ENCODE data around the gene MICALL1.
"Not testable (repeated sequence)": the region's sequence is repeated elsewhere in the genome, so short reads cannot be mapped to it uniquely, and the experiment has no call there.

The MICALL1 gene

DNA sequence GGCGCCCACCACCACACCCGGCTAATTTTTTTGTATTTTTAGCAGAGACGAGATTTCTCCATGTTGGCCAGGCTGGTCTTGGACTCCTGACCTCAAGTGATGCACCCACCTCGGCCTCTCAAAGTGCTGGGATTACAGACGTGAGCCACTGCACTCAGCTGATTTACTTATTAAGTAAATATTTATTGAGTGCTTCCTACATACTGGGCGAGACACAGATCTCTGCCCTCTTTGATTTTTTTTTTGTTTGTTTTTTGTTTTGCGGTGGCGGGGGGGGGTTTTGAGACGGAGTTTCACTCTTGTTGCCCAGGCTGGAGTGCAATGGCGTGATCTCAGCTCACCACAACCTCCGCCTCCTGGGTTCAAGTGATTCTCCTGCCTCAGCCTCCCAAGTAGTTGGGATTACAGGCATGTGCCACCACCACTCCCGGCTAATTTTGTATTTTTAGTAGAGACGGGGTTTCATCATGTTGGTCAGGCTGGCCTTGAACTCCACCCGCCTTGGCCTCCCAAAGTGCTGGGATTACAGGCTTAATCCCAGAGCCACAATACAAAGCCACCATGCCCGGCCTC lies 49.8 kb downstream of the MICALL1 start:
- H3K27me3 ChIP-seq (replicated peaks; ENCODE audit: control insufficient read depth, insufficient read depth, low read length, poor library complexity, severe bottlenecking); H3K9me3 ChIP-seq (ENCODE audit: control insufficient read depth, low read length); H3K4me3 ChIP-seq (ENCODE audit: insufficient read depth, low read depth, low read length, poor library complexity, severe bottlenecking); H3K27ac ChIP-seq (ENCODE audit: insufficient read depth, low read length, poor library complexity, severe bottlenecking); DNase-seq: not testable (repeated sequence)
- Histone ChIP-seq H3K4me1 (ENCODE audit: control insufficient read depth, insufficient read depth, low read length, poor library complexity, severe bottlenecking) (peaks cover 13% of the 10 kb centered on the region), H3K36me3 (ENCODE audit: control insufficient read depth, insufficient read depth, low read length) (peaks cover 35% of the 10 kb centered on the region)

GRCh38 chr22:37957232-37957631 lies 51.1 kb downstream of the MICALL1 start:
- Histone ChIP-seq H3K27me3 (replicated peaks; ENCODE audit: control insufficient read depth, insufficient read depth, low read length, poor library complexity, severe bottlenecking) (peaks cover 3% of the 10 kb centered on the region), H3K9me3 (ENCODE audit: control insufficient read depth, low read length) (no peaks in the 10 kb centered on the region), H3K4me1 (ENCODE audit: control insufficient read depth, insufficient read depth, low read length, poor library complexity, severe bottlenecking) (peaks cover 13% of the 10 kb centered on the region), H3K27ac (ENCODE audit: insufficient read depth, low read length, poor library complexity, severe bottlenecking) (no peak overlapping the region), H3K4me3 (ENCODE audit: insufficient read depth, low read depth, low read length, poor library complexity, severe bottlenecking) (no peak overlapping the region), H3K36me3 (ENCODE audit: control insufficient read depth, insufficient read depth, low read length) (peaks cover 43% of the 10 kb centered on the region)
- DNase-seq, result no peak

DNA sequence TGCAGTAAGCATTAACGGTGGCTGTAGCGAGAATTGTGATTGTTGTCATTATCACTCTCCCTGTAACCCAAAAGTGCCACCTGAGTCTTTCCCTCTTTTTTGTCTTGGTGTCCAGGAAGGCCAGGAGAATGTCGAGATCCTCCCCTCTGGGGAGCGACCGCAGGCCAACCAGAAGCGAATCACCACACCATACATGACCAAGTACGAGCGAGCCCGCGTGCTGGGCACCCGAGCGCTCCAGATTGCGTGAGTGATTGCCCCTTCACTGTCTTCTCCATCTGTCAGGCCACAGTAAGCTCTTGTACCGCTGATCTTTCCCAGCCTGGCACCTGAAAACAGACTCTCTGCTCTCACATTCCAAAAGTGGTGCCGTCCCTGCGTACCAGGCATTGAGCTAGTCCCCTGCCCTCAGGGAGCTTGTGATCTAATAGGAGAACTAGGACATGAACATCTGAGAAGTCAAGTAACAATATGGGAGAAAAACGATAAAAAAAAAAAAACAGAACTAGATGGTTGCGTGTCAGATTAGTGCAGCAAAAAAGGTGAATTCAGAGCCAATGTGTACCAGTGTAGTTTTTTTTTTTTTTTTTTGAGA lies 53.2 kb downstream of the MICALL1 start:
- H3K4me3 ChIP-seq (ENCODE audit: insufficient read depth, low read depth, low read length, poor library complexity, severe bottlenecking), result no peak overlapping the region
- peaks cover 5% of the 10 kb centered on the region for H3K4me1 ChIP-seq (ENCODE audit: control insufficient read depth, insufficient read depth, low read length, poor library complexity, severe bottlenecking)
- peaks cover 45% of the 10 kb centered on the region for H3K36me3 ChIP-seq (ENCODE audit: control insufficient read depth, insufficient read depth, low read length)
- no peaks in the 10 kb centered on the region for H3K27me3 ChIP-seq (replicated peaks; ENCODE audit: control insufficient read depth, insufficient read depth, low read length, poor library complexity, severe bottlenecking)
- DNase-seq, result no peak
- no peak overlapping the region for H3K27ac ChIP-seq (ENCODE audit: insufficient read depth, low read length, poor library complexity, severe bottlenecking)
- H3K9me3 ChIP-seq (ENCODE audit: control insufficient read depth, low read length), result no peaks in the 10 kb centered on the region

GRCh38 chr22:37961062-37961461 lies 55.0 kb downstream of the MICALL1 start:
- H3K36me3 ChIP-seq (ENCODE audit: control insufficient read depth, insufficient read depth, low read length), result peaks cover 45% of the 10 kb centered on the region
- no peak overlapping the region for H3K4me3 ChIP-seq (ENCODE audit: insufficient read depth, low read depth, low read length, poor library complexity, severe bottlenecking)
- no peak for DNase-seq
- no peaks in the 10 kb centered on the region for H3K27me3 ChIP-seq (replicated peaks; ENCODE audit: control insufficient read depth, insufficient read depth, low read length, poor library complexity, severe bottlenecking)
- no peaks in the 10 kb centered on the region for H3K9me3 ChIP-seq (ENCODE audit: control insufficient read depth, low read length)
- no peak overlapping the region for H3K27ac ChIP-seq (ENCODE audit: insufficient read depth, low read length, poor library complexity, severe bottlenecking)
- H3K4me1 ChIP-seq (ENCODE audit: control insufficient read depth, insufficient read depth, low read length, poor library complexity, severe bottlenecking), result no peaks in the 10 kb centered on the region

GRCh38 chr22:37965940-37966664 lies 60.0 kb downstream of the MICALL1 start:
- H3K27me3 ChIP-seq (replicated peaks; ENCODE audit: control insufficient read depth, insufficient read depth, low read length, poor library complexity, severe bottlenecking), result no peaks in the 10 kb centered on the region
- peaks cover 37% of the 10 kb centered on the region for H3K36me3 ChIP-seq (ENCODE audit: control insufficient read depth, insufficient read depth, low read length)
- no peaks in the 10 kb centered on the region for H3K9me3 ChIP-seq (ENCODE audit: control insufficient read depth, low read length)
- no peak overlapping the region for H3K4me3 ChIP-seq (ENCODE audit: insufficient read depth, low read depth, low read length, poor library complexity, severe bottlenecking)
- H3K27ac ChIP-seq (ENCODE audit: insufficient read depth, low read length, poor library complexity, severe bottlenecking), result no peak overlapping the region
- no peaks in the 10 kb centered on the region for H3K4me1 ChIP-seq (ENCODE audit: control insufficient read depth, insufficient read depth, low read length, poor library complexity, severe bottlenecking)
- no peak for DNase-seq

GRCh38 chr22:37967147-37967546 lies 61.0 kb downstream of the MICALL1 start:
- Histone ChIP-seq H3K27me3 (replicated peaks; ENCODE audit: control insufficient read depth, insufficient read depth, low read length, poor library complexity, severe bottlenecking) (no peaks in the 10 kb centered on the region), H3K4me3 (ENCODE audit: insufficient read depth, low read depth, low read length, poor library complexity, severe bottlenecking) (no peak overlapping the region), H3K9me3 (ENCODE audit: control insufficient read depth, low read length) (no peaks in the 10 kb centered on the region), H3K27ac (ENCODE audit: insufficient read depth, low read length, poor library complexity, severe bottlenecking) (no peak overlapping the region), H3K36me3 (ENCODE audit: control insufficient read depth, insufficient read depth, low read length) (peaks cover 31% of the 10 kb centered on the region), H3K4me1 (ENCODE audit: control insufficient read depth, insufficient read depth, low read length, poor library complexity, severe bottlenecking) (no peaks in the 10 kb centered on the region)
- DNase-seq, result no peak

DNA sequence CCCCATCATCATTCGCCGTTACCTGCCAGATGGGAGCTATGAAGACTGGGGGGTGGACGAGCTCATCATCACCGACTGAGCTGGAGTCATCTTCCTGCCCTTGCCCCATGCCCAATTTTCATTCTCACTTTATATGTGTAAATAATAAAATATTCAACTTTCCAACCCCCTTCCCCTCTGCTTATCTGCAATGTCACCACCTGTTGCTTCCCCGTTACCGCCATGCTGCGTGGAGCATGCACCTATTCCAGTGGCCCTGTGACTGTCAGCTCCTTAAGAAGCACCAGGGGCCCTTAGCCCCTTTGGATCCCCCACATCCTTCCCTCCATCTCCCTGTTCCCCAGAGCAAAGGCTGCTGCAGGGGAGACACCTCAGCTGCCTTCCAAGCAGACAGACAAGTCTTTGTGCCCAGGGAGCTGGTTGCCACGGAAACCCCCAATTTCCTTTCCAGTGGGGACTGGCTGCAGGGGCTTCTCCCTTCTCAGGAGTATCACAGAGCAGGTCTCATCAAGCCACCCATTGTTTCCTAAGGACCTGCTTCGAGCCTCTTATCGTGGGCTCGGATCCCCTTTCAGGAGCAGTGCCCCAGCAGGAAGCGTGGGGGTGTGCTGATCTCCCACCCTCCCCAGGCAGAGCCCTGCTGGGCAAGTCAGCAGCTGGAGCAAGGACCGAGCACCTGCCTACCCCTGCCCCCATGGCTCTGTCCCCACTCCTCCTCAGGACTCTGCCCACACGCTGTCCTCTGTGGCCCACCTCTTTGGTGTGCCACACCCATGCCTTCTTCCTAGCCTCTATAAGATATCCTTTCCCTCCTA lies 61.7 kb downstream of the MICALL1 start:
- DNase-seq, result no peak
- no peaks in the 10 kb centered on the region for H3K9me3 ChIP-seq (ENCODE audit: control insufficient read depth, low read length)
- peaks cover 27% of the 10 kb centered on the region for H3K36me3 ChIP-seq (ENCODE audit: control insufficient read depth, insufficient read depth, low read length)
- no peak overlapping the region for H3K27ac ChIP-seq (ENCODE audit: insufficient read depth, low read length, poor library complexity, severe bottlenecking)
- H3K4me3 ChIP-seq (ENCODE audit: insufficient read depth, low read depth, low read length, poor library complexity, severe bottlenecking), result no peak overlapping the region
- no peaks in the 10 kb centered on the region for H3K4me1 ChIP-seq (ENCODE audit: control insufficient read depth, insufficient read depth, low read length, poor library complexity, severe bottlenecking)
- no peaks in the 10 kb centered on the region for H3K27me3 ChIP-seq (replicated peaks; ENCODE audit: control insufficient read depth, insufficient read depth, low read length, poor library complexity, severe bottlenecking)

DNA sequence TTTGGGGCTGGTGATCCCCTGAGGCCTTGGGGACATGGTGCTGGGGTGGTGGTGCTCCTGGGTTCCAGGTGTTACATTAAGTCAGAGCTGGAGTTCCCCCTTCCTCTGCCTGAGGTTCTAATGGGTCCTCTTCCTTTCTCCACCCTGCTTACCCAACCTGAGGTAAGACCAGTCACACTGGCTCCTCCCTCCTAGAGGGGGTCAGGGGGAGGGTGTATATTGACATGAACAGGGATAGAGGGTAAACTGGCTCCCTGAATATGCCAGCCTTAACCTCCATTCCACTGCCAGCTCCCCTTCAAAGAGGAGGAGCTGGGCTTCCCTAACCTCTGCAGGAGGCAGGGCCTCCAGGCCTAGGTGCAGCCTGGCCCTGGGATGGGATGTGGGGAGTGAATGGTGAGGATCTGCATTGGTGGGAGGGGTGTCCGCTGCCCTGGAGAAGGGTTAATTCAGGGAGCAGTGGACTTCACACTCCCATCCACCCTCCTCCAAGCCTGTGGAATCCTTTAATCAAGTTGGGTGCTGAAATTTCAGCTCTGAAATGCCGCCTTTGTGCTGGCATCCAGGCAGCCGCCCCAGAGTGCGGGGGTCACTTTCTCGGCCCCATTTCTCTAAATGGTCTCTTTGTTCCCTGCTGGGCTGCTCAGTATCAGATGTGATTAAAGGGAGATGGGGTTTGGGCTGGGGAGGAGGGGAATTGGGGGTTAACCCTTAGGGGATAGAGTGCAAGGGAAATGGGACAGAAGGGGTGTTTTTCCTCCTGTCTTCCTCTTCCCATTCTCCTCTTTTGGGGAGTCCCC lies 62.6 kb downstream of the MICALL1 start:
- H3K4me3 ChIP-seq (ENCODE audit: insufficient read depth, low read depth, low read length, poor library complexity, severe bottlenecking), result no peak overlapping the region
- no peaks in the 10 kb centered on the region for H3K9me3 ChIP-seq (ENCODE audit: control insufficient read depth, low read length)

DNA sequence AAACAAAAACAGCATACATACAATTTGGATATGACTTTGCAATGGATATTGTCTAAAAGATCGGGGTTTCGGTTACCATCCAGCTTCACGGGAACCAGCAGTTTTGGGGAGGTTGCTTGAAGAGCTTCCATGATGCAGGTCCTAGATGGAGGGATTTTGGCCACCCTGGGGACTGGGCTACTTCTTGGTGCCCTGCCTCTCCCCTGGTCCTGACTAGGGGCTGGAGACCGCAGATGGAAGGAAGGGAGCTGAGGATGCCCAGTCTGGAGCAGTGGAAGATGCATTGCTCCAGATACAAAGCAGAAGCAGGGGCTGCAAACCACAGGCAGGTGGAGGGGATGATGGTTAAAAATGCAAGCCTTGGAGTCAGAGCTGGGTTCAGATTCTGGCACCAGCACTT lies 64.8 kb downstream of the MICALL1 start:
- Histone ChIP-seq H3K36me3 (ENCODE audit: control insufficient read depth, insufficient read depth, low read length) (peaks cover 27% of the 10 kb centered on the region), H3K4me1 (ENCODE audit: control insufficient read depth, insufficient read depth, low read length, poor library complexity, severe bottlenecking) (no peaks in the 10 kb centered on the region), H3K9me3 (ENCODE audit: control insufficient read depth, low read length) (no peaks in the 10 kb centered on the region), H3K27ac (ENCODE audit: insufficient read depth, low read length, poor library complexity, severe bottlenecking) (no peak overlapping the region), H3K4me3 (ENCODE audit: insufficient read depth, low read depth, low read length, poor library complexity, severe bottlenecking) (no peak overlapping the region), H3K27me3 (replicated peaks; ENCODE audit: control insufficient read depth, insufficient read depth, low read length, poor library complexity, severe bottlenecking) (no peaks in the 10 kb centered on the region)
- no peak for DNase-seq

More for the DNA sequence above, 62.6 kb downstream of the MICALL1 start:
- DNase-seq, result no peak
- peaks cover 27% of the 10 kb centered on the region for H3K36me3 ChIP-seq (ENCODE audit: control insufficient read depth, insufficient read depth, low read length)
- H3K4me1 ChIP-seq (ENCODE audit: control insufficient read depth, insufficient read depth, low read length, poor library complexity, severe bottlenecking), result no peaks in the 10 kb centered on the region
- no peak overlapping the region for H3K27ac ChIP-seq (ENCODE audit: insufficient read depth, low read length, poor library complexity, severe bottlenecking)
- H3K27me3 ChIP-seq (replicated peaks; ENCODE audit: control insufficient read depth, insufficient read depth, low read length, poor library complexity, severe bottlenecking), result no peaks in the 10 kb centered on the region

Measured in effector memory CD4-positive, alpha-beta T cell (primary cell).